Measurements from ENCODE around the gene BASP1. TPM values are rescaled to one million over a fixed set of nuclear protein-coding genes. Genes with fewer than 3 reads are reported as not detected.
"Not testable (repeated sequence)": the region's sequence is repeated elsewhere in the genome, so short reads cannot be mapped to it uniquely, and the experiment has no call there.

Gene BASP1
- total RNA-seq, 2 donors from 2014 or later: 60.3 to 63.0 TPM

GRCh38 chr5:17308326-17309065 lies 91.1 kb downstream of the BASP1 start:
- 90 to 98% methylated on average over 8 to 9 of the region's 9 CpGs for WGBS, 2 experiments (ENCODE audit: insufficient coverage in 1 of 2, insufficient read length in 1 of 2)
- Histone ChIP-seq H3K4me3 (ENCODE audit: low read length) (no peak overlapping the region), H3K9me3 (ENCODE audit: control insufficient read depth, low read length) (no peaks in the 10 kb centered on the region), H3K27me3 (ENCODE audit: control insufficient read depth, insufficient read depth, low read length, poor library complexity, severe bottlenecking) (no peaks in the 10 kb centered on the region), H3K36me3 (ENCODE audit: control insufficient read depth, insufficient read depth, low read length) (no peaks in the 10 kb centered on the region), H3K9ac (ENCODE audit: extremely low read depth, low read length, poor library complexity, severe bottlenecking) (no peak overlapping the region), H3K4me1 (ENCODE audit: control insufficient read depth, insufficient read depth, low read length) (peaks cover 8% of the 10 kb centered on the region), H3K27ac (ENCODE audit: low read depth, low read length) (no peak overlapping the region)
- H3K36me3 Mint-ChIP-seq (ENCODE audit: low read depth): no peaks in the 10 kb centered on the region
- DNase-seq: no peak
- H3K9me3 Mint-ChIP-seq: peaks cover 4% of the 10 kb centered on the region
- H3K27ac Mint-ChIP-seq: no peak overlapping the region
- no peak for TF ChIP-seq CTCF (conservative IDR thresholded peaks at IDR 0.05)
- no peak overlapping the region for H3K4me3 Mint-ChIP-seq
- no peaks in the 10 kb centered on the region for H3K27me3 Mint-ChIP-seq (ENCODE audit: insufficient read depth)
- H3K4me1 Mint-ChIP-seq: peaks cover 29% of the 10 kb centered on the region

GRCh38 chr5:17309462-17309861 lies 92.0 kb downstream of the BASP1 start:
- H3K27ac ChIP-seq (ENCODE audit: low read depth, low read length): no peak overlapping the region

GRCh38 chr5:17310502-17310901 lies 93.1 kb downstream of the BASP1 start:
- DNase-seq; H3K36me3 ChIP-seq (ENCODE audit: control insufficient read depth, insufficient read depth, low read length); H3K27me3 Mint-ChIP-seq (ENCODE audit: insufficient read depth); H3K9ac ChIP-seq (ENCODE audit: extremely low read depth, low read length, poor library complexity, severe bottlenecking); H3K4me3 ChIP-seq (ENCODE audit: low read length); H3K27ac Mint-ChIP-seq; H3K4me1 ChIP-seq (ENCODE audit: control insufficient read depth, insufficient read depth, low read length); H3K9me3 Mint-ChIP-seq; H3K36me3 Mint-ChIP-seq (ENCODE audit: low read depth); H3K27me3 ChIP-seq (ENCODE audit: control insufficient read depth, insufficient read depth, low read length, poor library complexity, severe bottlenecking); H3K27ac ChIP-seq (ENCODE audit: low read depth, low read length); H3K4me3 Mint-ChIP-seq; H3K9me3 ChIP-seq (ENCODE audit: control insufficient read depth, low read length): not testable (repeated sequence)
- 94 to 100% methylated on average over 4 of the region's 4 CpGs for WGBS, 2 experiments (ENCODE audit: insufficient coverage in 1 of 2, insufficient read length in 1 of 2)
- peaks cover 25% of the 10 kb centered on the region for H3K4me1 Mint-ChIP-seq

More at GRCh38 chr5:17309462-17309861, 92.0 kb downstream of the BASP1 start:
- H3K27me3 Mint-ChIP-seq (ENCODE audit: insufficient read depth): no peaks in the 10 kb centered on the region
- peaks cover 8% of the 10 kb centered on the region for H3K4me1 ChIP-seq (ENCODE audit: control insufficient read depth, insufficient read depth, low read length)
- no peaks in the 10 kb centered on the region for H3K36me3 ChIP-seq (ENCODE audit: control insufficient read depth, insufficient read depth, low read length)
- no peak overlapping the region for H3K9ac ChIP-seq (ENCODE audit: extremely low read depth, low read length, poor library complexity, severe bottlenecking)
- H3K4me3 ChIP-seq (ENCODE audit: low read length): no peak overlapping the region
- no peak overlapping the region for H3K4me3 Mint-ChIP-seq
- TF ChIP-seq CTCF (conservative IDR thresholded peaks at IDR 0.05): no peak
- 87 to 91% methylated on average over 2 to 3 of the region's 3 CpGs for WGBS, 2 experiments (ENCODE audit: insufficient coverage in 1 of 2, insufficient read length in 1 of 2)
- no peaks in the 10 kb centered on the region for H3K27me3 ChIP-seq (ENCODE audit: control insufficient read depth, insufficient read depth, low read length, poor library complexity, severe bottlenecking)
- no peak for DNase-seq
- peaks cover 4% of the 10 kb centered on the region for H3K9me3 Mint-ChIP-seq
- H3K9me3 ChIP-seq (ENCODE audit: control insufficient read depth, low read length): no peaks in the 10 kb centered on the region
- H3K4me1 Mint-ChIP-seq: peaks cover 26% of the 10 kb centered on the region
- H3K36me3 Mint-ChIP-seq (ENCODE audit: low read depth): no peaks in the 10 kb centered on the region
- H3K27ac Mint-ChIP-seq: no peak overlapping the region

- H3K36me3 Mint-ChIP-seq (ENCODE audit: low read depth); H3K4me3 Mint-ChIP-seq; H3K27ac ChIP-seq (ENCODE audit: low read depth, low read length); H3K27me3 ChIP-seq (ENCODE audit: control insufficient read depth, insufficient read depth, low read length, poor library complexity, severe bottlenecking); H3K9me3 ChIP-seq (ENCODE audit: control insufficient read depth, low read length); H3K27ac Mint-ChIP-seq; DNase-seq; H3K4me3 ChIP-seq (ENCODE audit: low read length); H3K36me3 ChIP-seq (ENCODE audit: control insufficient read depth, insufficient read depth, low read length); H3K4me1 ChIP-seq (ENCODE audit: control insufficient read depth, insufficient read depth, low read length); H3K27me3 Mint-ChIP-seq (ENCODE audit: insufficient read depth); H3K9me3 Mint-ChIP-seq; H3K9ac ChIP-seq (ENCODE audit: extremely low read depth, low read length, poor library complexity, severe bottlenecking): not testable (repeated sequence)
- 94 to 100% methylated on average over 7 to 16 of the region's 31 CpGs for WGBS, 2 experiments (ENCODE audit: insufficient coverage in 1 of 2, insufficient read length in 1 of 2)
- peaks cover 16% of the 10 kb centered on the region for H3K4me1 Mint-ChIP-seq
These were observed 94.4 kb downstream of the BASP1 start for GRCh38 chr5:17311811-17312210.
